ENCODE measurements around the gene IL1R1. TPM values are rescaled to one million over a fixed set of nuclear protein-coding genes. Genes with fewer than 3 reads are reported as not detected.

Gene IL1R1, protein sequence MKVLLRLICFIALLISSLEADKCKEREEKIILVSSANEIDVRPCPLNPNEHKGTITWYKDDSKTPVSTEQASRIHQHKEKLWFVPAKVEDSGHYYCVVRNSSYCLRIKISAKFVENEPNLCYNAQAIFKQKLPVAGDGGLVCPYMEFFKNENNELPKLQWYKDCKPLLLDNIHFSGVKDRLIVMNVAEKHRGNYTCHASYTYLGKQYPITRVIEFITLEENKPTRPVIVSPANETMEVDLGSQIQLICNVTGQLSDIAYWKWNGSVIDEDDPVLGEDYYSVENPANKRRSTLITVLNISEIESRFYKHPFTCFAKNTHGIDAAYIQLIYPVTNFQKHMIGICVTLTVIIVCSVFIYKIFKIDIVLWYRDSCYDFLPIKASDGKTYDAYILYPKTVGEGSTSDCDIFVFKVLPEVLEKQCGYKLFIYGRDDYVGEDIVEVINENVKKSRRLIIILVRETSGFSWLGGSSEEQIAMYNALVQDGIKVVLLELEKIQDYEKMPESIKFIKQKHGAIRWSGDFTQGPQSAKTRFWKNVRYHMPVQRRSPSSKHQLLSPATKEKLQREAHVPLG
- total RNA-seq, result 10 to 100 TPM; 17.8 to 40.1 (median 39.1) TPM
- long read RNA-seq, donor 1, full-length matches to known transcripts, result 13 of 29 reads
- long read RNA-seq, donor 1, partial matches to known transcripts, result 4 of 29 reads
- long read RNA-seq, donor 1, other reads (novel, unspliced or antisense), result 12 of 29 reads
- long read RNA-seq, donor 2, partial matches to known transcripts, result 2 of 6 reads
- long read RNA-seq, donor 2, other reads (novel, unspliced or antisense), result 4 of 6 reads

DNA sequence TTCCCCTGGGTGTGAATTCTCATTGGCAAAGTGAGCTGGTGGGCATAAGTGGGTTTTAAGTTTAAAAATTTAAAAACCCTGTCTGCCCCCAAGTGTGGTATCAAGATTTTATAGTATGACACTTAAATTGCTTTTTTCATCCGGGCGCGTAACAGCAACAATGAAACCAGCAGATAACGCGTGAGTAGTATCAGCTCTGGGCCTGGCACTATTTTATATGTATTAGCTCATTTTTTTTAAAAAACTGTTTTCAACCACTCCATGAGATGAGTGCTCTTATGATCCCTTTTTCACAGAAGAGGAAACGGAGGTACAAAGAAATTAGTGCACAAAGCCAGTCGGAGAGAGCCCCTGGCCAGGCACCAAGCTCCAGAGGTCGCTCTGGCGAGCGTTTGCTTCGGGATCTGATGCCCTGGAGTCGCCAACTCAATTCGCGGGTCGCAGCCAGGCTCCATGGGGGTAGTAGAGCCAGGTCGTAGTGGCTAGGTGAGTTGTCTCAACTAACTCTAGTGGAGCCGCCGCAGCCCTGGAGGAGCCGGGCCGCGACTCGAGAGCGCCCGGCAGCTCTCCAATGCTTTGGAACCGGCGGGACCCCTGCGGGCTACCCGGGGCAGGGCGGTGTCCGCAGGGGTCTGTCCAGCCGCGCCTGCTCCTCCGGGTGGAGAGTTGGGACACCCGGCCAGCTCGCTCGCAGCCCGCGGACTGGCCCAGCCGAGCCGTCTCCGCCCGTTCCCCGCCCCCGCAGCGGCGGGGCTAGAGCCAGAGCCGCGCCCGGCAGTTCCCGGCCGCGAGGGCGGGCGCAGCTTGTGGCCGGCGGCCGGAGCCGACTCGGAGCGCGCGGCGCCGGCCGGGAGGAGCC lies at the start of gene IL1R1:
Gene IL1R1, plus strand, starts transcription at position 777 of the 859 bp plus-strand sequence. CDS start 14,979 bp downstream, outside the sequence.
- DNase-seq (peak; percentile 80 to 88 (median 82)), ATAC-seq (peak; percentile 96)
- H3K9me3 ChIP-seq, result peaks cover 9% of the 10 kb centered on the region
- H3K4me1 ChIP-seq (ENCODE audit: low read depth), result peaks cover under 1% of the 10 kb centered on the region
- intact Hi-C loops (cut with DNase I, micrococcal nuclease), result loop anchor here in 1 of 2 donors (10.0 kb wide), 1 partner anchor 117 kb away; no protein-coding TSS in a partner anchor
- TF ChIP-seq, protein P1, sequence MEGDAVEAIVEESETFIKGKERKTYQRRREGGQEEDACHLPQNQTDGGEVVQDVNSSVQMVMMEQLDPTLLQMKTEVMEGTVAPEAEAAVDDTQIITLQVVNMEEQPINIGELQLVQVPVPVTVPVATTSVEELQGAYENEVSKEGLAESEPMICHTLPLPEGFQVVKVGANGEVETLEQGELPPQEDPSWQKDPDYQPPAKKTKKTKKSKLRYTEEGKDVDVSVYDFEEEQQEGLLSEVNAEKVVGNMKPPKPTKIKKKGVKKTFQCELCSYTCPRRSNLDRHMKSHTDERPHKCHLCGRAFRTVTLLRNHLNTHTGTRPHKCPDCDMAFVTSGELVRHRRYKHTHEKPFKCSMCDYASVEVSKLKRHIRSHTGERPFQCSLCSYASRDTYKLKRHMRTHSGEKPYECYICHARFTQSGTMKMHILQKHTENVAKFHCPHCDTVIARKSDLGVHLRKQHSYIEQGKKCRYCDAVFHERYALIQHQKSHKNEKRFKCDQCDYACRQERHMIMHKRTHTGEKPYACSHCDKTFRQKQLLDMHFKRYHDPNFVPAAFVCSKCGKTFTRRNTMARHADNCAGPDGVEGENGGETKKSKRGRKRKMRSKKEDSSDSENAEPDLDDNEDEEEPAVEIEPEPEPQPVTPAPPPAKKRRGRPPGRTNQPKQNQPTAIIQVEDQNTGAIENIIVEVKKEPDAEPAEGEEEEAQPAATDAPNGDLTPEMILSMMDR (IDR thresholded peaks at IDR 0.05), result no peak
- H3K36me3 ChIP-seq (ENCODE audit: low read depth), result no peaks in the 10 kb centered on the region
- peak within 1 kb of the TSS; percentile 27 for H3K4me3 ChIP-seq

DNA sequence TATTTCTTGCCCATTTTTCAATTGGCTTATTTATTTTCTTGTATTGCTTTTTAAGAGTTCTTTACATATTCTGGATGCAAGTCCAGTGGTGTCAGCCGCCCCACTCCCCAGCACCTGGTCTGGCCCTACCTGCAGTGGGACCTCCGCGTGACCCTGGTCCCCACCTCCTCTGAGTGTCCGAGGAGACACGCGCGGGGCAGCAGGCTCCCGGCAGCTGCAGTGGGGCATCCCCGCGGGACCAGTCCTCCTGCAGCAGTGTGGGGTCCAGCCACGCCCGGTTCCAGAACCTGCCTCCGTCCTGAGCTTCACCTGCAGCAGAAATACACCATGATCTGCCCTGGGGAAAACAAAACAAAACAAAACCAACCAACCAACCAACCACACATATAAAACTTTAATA lies 48.9 kb upstream of the IL1R1 start:
- Histone ChIP-seq H3K4me3 (no peak overlapping the region), H3K4me1 (ENCODE audit: low read depth) (no peaks in the 10 kb centered on the region), H3K9me3 (no peaks in the 10 kb centered on the region), H3K36me3 (ENCODE audit: low read depth) (no peaks in the 10 kb centered on the region)
- intact Hi-C loops (cut with DNase I, micrococcal nuclease), result no loop called here
- DNase-seq, result no peak
- TF ChIP-seq, protein P1 (IDR thresholded peaks at IDR 0.05), result no peak
- no peak for ATAC-seq

DNA sequence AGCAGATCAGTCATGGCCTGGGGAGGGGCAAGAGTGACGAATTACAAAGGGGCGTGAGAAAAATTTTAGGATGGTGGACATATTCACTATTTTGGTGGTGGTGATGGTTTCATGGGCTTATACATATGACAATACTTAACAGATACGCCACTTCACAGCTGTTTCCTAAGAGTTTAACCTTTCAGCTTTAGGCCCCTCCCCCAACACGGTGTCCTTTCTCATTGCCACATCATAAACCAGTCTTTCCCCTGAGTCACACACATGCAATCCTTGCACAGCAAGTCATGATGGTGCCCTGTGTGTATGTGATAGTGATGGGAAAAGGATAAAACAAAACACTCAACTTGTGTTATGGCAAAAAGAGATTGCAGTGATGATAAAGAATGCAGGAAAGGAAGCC lies 47.6 kb upstream of the IL1R1 start:
- H3K9me3 ChIP-seq, result no peaks in the 10 kb centered on the region
- DNase-seq, result peak in 1 of 3 donors; percentile 73
- H3K4me1 ChIP-seq (ENCODE audit: low read depth), result no peaks in the 10 kb centered on the region
- H3K4me3 ChIP-seq, result no peak overlapping the region
- no peaks in the 10 kb centered on the region for H3K36me3 ChIP-seq (ENCODE audit: low read depth)
- intact Hi-C loops (cut with DNase I, micrococcal nuclease), result no loop called here
- TF ChIP-seq, protein P1 (IDR thresholded peaks at IDR 0.05), result no peak
- peak; percentile 98 for ATAC-seq

DNA sequence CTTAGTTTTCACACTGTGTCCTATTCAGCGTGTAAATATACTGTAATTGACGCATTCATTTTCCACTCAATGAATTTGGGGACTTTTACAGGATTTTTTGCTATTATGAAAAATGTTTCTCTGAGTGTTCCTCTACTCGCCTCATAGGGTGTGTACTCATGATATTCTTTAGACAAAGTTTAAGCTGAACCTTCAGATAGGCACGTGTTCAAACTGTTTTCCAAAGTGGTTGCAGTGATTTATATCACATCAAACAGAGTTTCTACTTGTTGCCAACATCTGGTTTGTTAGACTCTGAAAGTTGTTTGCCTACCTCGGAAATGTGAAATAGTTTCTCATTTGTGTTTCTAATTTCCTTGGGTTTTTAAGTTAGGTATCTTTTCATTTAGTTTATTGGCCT lies 46.4 kb upstream of the IL1R1 start:
- H3K9me3 ChIP-seq, result no peaks in the 10 kb centered on the region
- TF ChIP-seq, protein P1 (IDR thresholded peaks at IDR 0.05), result no peak
- no peaks in the 10 kb centered on the region for H3K4me1 ChIP-seq (ENCODE audit: low read depth)
- no peak for ATAC-seq
- H3K4me3 ChIP-seq, result no peak overlapping the region
- no peaks in the 10 kb centered on the region for H3K36me3 ChIP-seq (ENCODE audit: low read depth)
- DNase-seq, result no peak
- intact Hi-C loops (cut with DNase I, micrococcal nuclease), result no loop called here

DNA sequence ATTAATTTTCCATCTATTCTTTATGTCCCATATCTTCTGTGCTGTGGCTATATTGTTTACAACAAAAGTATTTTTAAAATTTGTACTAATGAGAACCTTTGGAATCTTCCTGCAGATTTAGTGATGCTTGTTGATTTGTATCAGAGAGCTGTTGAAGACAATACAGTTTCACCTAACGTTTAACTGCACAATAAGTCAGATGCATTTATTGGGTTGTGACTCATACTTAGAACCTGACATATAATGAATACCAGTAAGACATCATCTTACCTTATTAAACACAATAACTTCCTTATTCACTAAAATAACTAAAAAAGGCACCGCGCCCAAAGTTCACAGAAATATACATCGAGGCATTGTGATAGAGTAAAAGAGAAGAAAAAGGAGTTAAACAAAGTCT lies 43.8 kb upstream of the IL1R1 start:
- DNase-seq, result no peak
- H3K36me3 ChIP-seq (ENCODE audit: low read depth), result no peaks in the 10 kb centered on the region
- peak; percentile 43 for ATAC-seq
- no peaks in the 10 kb centered on the region for H3K4me1 ChIP-seq (ENCODE audit: low read depth)
- TF ChIP-seq, protein P1 (IDR thresholded peaks at IDR 0.05), result no peak
- H3K4me3 ChIP-seq, result no peak overlapping the region
- H3K9me3 ChIP-seq, result no peaks in the 10 kb centered on the region
- intact Hi-C loops (cut with DNase I, micrococcal nuclease), result no loop called here

All from mucosa of descending colon (tissue), 3 donors.